Liver (tissue), 3 donors: ENCODE results near the gene SMC6.

Experiments
- ATF3 ChIP-seq: IDR thresholded peaks from 2 replicates; pipeline ENCODE4 v1.6.1; 2016; ENCODE audit warnings: antibody characterized with exemption
- CTCF ChIP-seq: fragments of 150-350 bp; IDR thresholded peaks from 2 replicates; pipeline ENCODE4 v1.5.1; 2017; ENCODE audit warnings: improper control_type of control experiment, low read depth, low read length; ENCODE audit not compliant: missing input control
- donor health status: healthy.
- donor health status: healthy.

- TF ChIP-seq CTCF (no peak), ATF3 (no peak)
Observed at GRCh38 chr2:17768894-17769293, 15.3 kb upstream of the SMC6 start.
